H1 (cell line): ENCODE results near the gene CTNND2. TPM values are rescaled to one million over a fixed set of nuclear protein-coding genes. Genes with fewer than 3 reads are reported as not detected.

Source experiments
- CHD2 ChIP-seq: IDR thresholded peaks from 2 replicates; pipeline ENCODE4 v1.6.1; 2012; ENCODE audit warnings: low read length, improper control_type of control experiment
- RNF2 ChIP-seq: fragments of 200-900, 300-1000 bp; sonication (generic); IDR thresholded peaks from 2 replicates; pipeline ENCODE4 v1.7.1; 2016; ENCODE audit warnings: borderline replicate concordance, low read depth, mild to moderate bottlenecking, antibody characterized with exemption, low read length; ENCODE audit not compliant: poor library complexity, severe bottlenecking; ENCODE audit errors: missing control alignments
- polyA plus RNA-seq, 7 experiments: library from polyadenylated mRNA; depleted of rRNA in 3 of 7; stranded (reverse) in 5 of 7; unstranded in 2 of 7; fragments of >200 nt in 5 of 7; fragments of 200-250 nt in 2 of 7; gene quantifications; 1 replicate in 5 of 7; 2 replicates in 1 of 7; 4 replicates in 1 of 7; pipeline versions ENCODE4 v1.2.1 to v1.2.3, GENCODE V29; 2011 to 2013; ENCODE audit warnings: missing spikeins in 2 of 7, mixed read lengths in 2 of 7
- total RNA-seq: library from RNA; stranded (reverse); fragmentation: NEBNext Ultra II Directional; extraction: Animal tissue kit (Norgen Biotek cat#: 25700); gene quantifications from 2 replicates; pipeline ENCODE4 v1.2.1, GENCODE V29; 2021

CTNND2 gene
- total and polyA plus RNA-seq, 2 of the 8 experiments (the other 6 are each of a cell fraction or from before 2014, with no cell fraction given), result 7.4 to 14.2 TPM

GRCh38 chr5:11547140-11547539 lies 357.1 kb downstream of the CTNND2 start (continued):
- no peak for TF ChIP-seq CHD2
- TF ChIP-seq RNF2, result no peak
